Osteoblast (primary cell): Measurements from ENCODE around the gene TMEM45A. TPM values are rescaled to one million over a fixed set of nuclear protein-coding genes. Genes with fewer than 3 reads are reported as not detected.

ENCODE experiments used
- DNase-seq: peaks from one replicate; pipeline ENCODE4 v3.0.0; 2011; ENCODE audit warnings: low spot score, mixed read lengths; ENCODE audit not compliant: insufficient read length; ENCODE audit errors: missing footprints
- H2AFZ ChIP-seq: 2 replicates; pipeline ENCODE4 v1.6.0; 2011; ENCODE audit warnings: mild to moderate bottlenecking, low read length
- H3K27ac ChIP-seq: 2 replicates; pipeline ENCODE4 v1.5.1; 2011; ENCODE audit warnings: mild to moderate bottlenecking, low read depth, low read length, moderate library complexity
- H3K27me3 ChIP-seq: 2 replicates; pipeline ENCODE4 v1.6.0; 2012; ENCODE audit warnings: mild to moderate bottlenecking, control low read depth, inconsistent platforms, low read length, moderate library complexity; ENCODE audit not compliant: insufficient read depth
- H3K36me3 ChIP-seq: 2 replicates; pipeline ENCODE4 v1.5.1; 2011; ENCODE audit warnings: mild to moderate bottlenecking, low read length, control low read depth, moderate library complexity; ENCODE audit not compliant: insufficient read depth
- H3K4me1 ChIP-seq: 2 replicates; pipeline ENCODE4 v1.5.1; 2011; ENCODE audit warnings: mild to moderate bottlenecking, low read length, control low read depth, moderate library complexity; ENCODE audit not compliant: insufficient read depth
- H3K4me2 ChIP-seq: 2 replicates; pipeline ENCODE4 v1.6.0; 2011; ENCODE audit warnings: mild to moderate bottlenecking, low read length; ENCODE audit not compliant: insufficient read depth
- H3K4me3 ChIP-seq: fragments of 200-600 bp; sonication (generic); 3 replicates; pipeline ENCODE4 v1.5.1; 2012; ENCODE audit warnings: mild to moderate bottlenecking, low read length, inconsistent platforms; ENCODE audit not compliant: insufficient read depth
- H3K79me2 ChIP-seq: 2 replicates; pipeline ENCODE4 v1.6.0; 2012; ENCODE audit warnings: mild to moderate bottlenecking, low read length, control low read depth, inconsistent platforms; ENCODE audit not compliant: insufficient read depth
- H3K9me3 ChIP-seq: 2 replicates; pipeline ENCODE4 v1.5.1; 2011; ENCODE audit warnings: low read depth, low read length, control low read depth
- H4K20me1 ChIP-seq: 2 replicates; pipeline ENCODE4 v1.6.0; 2012; ENCODE audit warnings: mild to moderate bottlenecking, low read length, control low read depth; ENCODE audit not compliant: insufficient read depth
- CTCF ChIP-seq: IDR thresholded peaks from 2 replicates; pipeline ENCODE4 v1.5.1; 2011; ENCODE audit warnings: mild to moderate bottlenecking, low read depth, low read length, moderate library complexity; ENCODE audit errors: extremely low read depth
- total RNA-seq: library from RNA; depleted of rRNA; stranded (reverse); fragments of >200 nt; gene quantifications from 2 replicates; pipeline ENCODE4 v1.2.3, GENCODE V29; 2012

TMEM45A gene
- total RNA-seq, 1 donor = 35.5 TPM

- no peak for DNase-seq
- Histone ChIP-seq H3K79me2 (no peaks in the 10 kb centered on the region), H3K4me3 (no peak overlapping the region), H3K36me3 (no peaks in the 10 kb centered on the region), H2AFZ (no peak overlapping the region), H4K20me1 (no peaks in the 10 kb centered on the region), H3K27ac (no peak overlapping the region), H3K4me1 (no peaks in the 10 kb centered on the region), H3K9me3 (no peaks in the 10 kb centered on the region), H3K4me2 (no peak overlapping the region), H3K27me3 (peaks cover 2% of the 10 kb centered on the region)
- no peak for TF ChIP-seq CTCF
Observed at GRCh38 chr3:100457811-100458210, 34.6 kb upstream of the TMEM45A start.

GRCh38 chr3:100458814-100459213, 33.6 kb upstream of the TMEM45A start:
- Histone ChIP-seq H3K27ac (no peak overlapping the region), H3K79me2 (no peaks in the 10 kb centered on the region), H3K9me3 (no peaks in the 10 kb centered on the region), H3K4me2 (no peak overlapping the region), H3K27me3 (peaks cover 2% of the 10 kb centered on the region), H4K20me1 (no peaks in the 10 kb centered on the region), H3K36me3 (no peaks in the 10 kb centered on the region), H3K4me1 (no peaks in the 10 kb centered on the region), H3K4me3 (no peak overlapping the region), H2AFZ (no peak overlapping the region)
- DNase-seq = no peak
- TF ChIP-seq CTCF = no peak

- peaks cover under 1% of the 10 kb centered on the region for H3K9me3 ChIP-seq
- no peaks in the 10 kb centered on the region for H3K36me3 ChIP-seq
- DNase-seq = peak; percentile 80
- H3K4me2 ChIP-seq = peak overlapping the region; percentile 52
- TF ChIP-seq CTCF = peak; percentile 85
- H3K4me1 ChIP-seq = no peaks in the 10 kb centered on the region
- H3K79me2 ChIP-seq = no peaks in the 10 kb centered on the region
- no peak overlapping the region for H3K27ac ChIP-seq
- peaks cover 2% of the 10 kb centered on the region for H3K27me3 ChIP-seq
- H4K20me1 ChIP-seq = no peaks in the 10 kb centered on the region
- H3K4me3 ChIP-seq = no peak overlapping the region
- no peak overlapping the region for H2AFZ ChIP-seq
Observed at GRCh38 chr3:100463002-100463401, 29.4 kb upstream of the TMEM45A start.

GRCh38 chr3:100463646-100464155, 28.7 kb upstream of the TMEM45A start:
- Histone ChIP-seq H3K9me3 (peaks cover 2% of the 10 kb centered on the region), H3K4me1 (no peaks in the 10 kb centered on the region), H3K4me2 (no peak overlapping the region), H2AFZ (no peak overlapping the region), H3K27ac (no peak overlapping the region), H3K27me3 (peaks cover 2% of the 10 kb centered on the region), H4K20me1 (no peaks in the 10 kb centered on the region), H3K4me3 (no peak overlapping the region), H3K79me2 (no peaks in the 10 kb centered on the region), H3K36me3 (no peaks in the 10 kb centered on the region)
- TF ChIP-seq CTCF = no peak
- DNase-seq = no peak
